DMS114 treated with DMSO at 0.1 percent for 48 hours (cell line): ENCODE results near the gene KRT23.

Experiments
- DNase-seq: peaks from one replicate; lab custom pipeline; 2025; ENCODE audit not compliant: unreplicated experiment; lab: John Stamatoyannopoulos, UW

KRT23 gene

DNA sequence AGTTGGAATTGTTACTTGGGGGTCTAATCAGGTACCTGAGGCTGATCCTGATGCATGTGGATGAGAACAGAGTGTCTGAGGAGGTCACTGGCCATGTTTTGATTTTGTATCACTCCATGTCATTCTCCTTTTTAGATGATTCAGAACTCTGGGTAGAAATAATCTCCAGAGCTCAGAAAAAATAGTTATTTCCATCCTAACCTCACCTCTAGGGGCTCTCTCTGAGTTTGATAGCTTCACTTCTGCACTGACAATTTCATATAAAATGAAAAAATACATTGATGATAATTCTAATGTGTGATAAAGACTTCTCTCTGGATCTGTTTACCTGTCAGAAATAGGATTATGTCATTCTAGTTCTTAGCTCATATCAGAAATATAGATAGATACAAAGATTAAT, 64.2 kb downstream of the KRT23 start:
- no peak for DNase-seq
